MM.1S (cell line): ENCODE results near the gene DPP8.

Experiments used
- CTCF ChIP-seq: fragments of 300-600 bp; sonication (generic); IDR thresholded peaks from 2 replicates; pipeline ENCODE4 v1.5.1; 2016; ENCODE audit warnings: antibody characterized with exemption, low read length, mixed read lengths
- EZH2 ChIP-seq: fragments of 300-600 bp; sonication (generic); optimal IDR thresholded peaks from 2 replicates; pipeline ENCODE3; 2017; ENCODE audit warnings: low read depth, mild to moderate bottlenecking, antibody characterized with exemption, low read length, mixed read lengths
- EZH2phosphoT487 ChIP-seq: fragments of 300-600 bp; sonication (generic); IDR thresholded peaks from 2 replicates; pipeline ENCODE4 v1.6.1; 2018; ENCODE audit warnings: antibody characterized with exemption, low read length

GRCh38 chr15:65451989-65452388 lies 65.5 kb downstream of the DPP8 start:
- TF ChIP-seq CTCF (no peak), EZH2 (no peak), EZH2phosphoT487 (no peak)
